GM10266 (cell line): Measurements from ENCODE around the gene ERN1.

Source experiments
- DNase-seq: peaks from one replicate; pipeline ENCODE4 v3.0.0; 2012; ENCODE audit errors: extremely low spot score
- TF ChIP-seq, protein P1 (sequence below): IDR thresholded peaks from 2 replicates; pipeline ENCODE4 v1.5.1; 2012; ENCODE audit warnings: mild to moderate bottlenecking, low read depth; ENCODE audit not compliant: control insufficient read depth, insufficient read depth; ENCODE audit errors: missing control alignments

The ERN1 gene

DNA sequence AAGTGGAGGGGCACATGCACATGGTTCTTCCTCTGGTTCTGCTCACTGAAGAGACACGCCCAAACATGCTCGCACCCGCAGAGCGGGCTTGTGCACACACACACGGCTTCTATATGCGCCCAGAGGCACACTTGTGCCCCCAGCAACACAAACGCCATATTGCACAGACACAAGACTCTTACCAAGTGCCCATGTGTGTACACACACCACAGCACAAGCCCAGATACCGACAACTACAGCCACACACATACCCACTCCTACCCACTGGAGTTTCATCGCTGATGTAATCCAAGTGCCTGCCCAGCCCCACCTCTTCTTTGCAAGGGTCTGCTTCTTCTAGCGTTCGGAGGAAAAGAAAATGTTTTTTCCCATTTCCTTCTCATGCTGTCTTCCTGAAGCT, 138.3 kb downstream of the ERN1 start:
- no peak for DNase-seq

DNA sequence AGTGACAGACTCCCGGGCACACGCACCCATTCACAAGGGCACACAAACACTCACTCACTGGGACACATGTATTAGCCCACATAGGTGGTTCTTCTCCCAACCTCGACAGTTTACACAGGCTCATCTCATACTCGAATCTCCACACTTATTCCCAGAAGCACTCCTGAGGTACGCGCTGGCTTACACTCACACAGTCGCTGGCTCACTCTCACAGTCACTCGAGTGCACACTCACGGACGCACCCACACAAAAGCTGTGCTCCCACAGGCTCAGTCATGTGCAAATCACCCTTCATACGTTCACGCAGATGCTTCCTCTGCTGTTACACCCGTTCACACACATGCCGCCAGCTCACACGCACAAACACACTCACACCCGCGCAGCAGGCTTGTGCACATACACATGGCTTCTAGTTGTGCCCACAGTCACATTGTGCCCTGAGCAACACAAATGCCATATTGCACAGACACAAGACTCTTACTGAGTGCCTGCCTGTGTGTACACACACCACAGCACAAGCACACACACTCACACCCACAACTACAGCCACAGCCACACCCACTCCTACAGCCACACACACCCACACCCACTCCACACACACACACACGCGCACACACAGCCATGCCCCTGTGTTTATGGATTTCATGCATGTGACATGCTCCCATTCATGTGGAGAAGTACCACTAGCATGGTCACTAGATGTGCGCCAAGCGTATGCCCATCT, 140.2 kb downstream of the ERN1 start:
- no peak for DNase-seq
- TF ChIP-seq, protein P1, sequence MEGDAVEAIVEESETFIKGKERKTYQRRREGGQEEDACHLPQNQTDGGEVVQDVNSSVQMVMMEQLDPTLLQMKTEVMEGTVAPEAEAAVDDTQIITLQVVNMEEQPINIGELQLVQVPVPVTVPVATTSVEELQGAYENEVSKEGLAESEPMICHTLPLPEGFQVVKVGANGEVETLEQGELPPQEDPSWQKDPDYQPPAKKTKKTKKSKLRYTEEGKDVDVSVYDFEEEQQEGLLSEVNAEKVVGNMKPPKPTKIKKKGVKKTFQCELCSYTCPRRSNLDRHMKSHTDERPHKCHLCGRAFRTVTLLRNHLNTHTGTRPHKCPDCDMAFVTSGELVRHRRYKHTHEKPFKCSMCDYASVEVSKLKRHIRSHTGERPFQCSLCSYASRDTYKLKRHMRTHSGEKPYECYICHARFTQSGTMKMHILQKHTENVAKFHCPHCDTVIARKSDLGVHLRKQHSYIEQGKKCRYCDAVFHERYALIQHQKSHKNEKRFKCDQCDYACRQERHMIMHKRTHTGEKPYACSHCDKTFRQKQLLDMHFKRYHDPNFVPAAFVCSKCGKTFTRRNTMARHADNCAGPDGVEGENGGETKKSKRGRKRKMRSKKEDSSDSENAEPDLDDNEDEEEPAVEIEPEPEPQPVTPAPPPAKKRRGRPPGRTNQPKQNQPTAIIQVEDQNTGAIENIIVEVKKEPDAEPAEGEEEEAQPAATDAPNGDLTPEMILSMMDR: no peak

More for the DNA sequence above, 138.3 kb downstream of the ERN1 start:
- TF ChIP-seq, protein P1: no peak
